ENCODE results near the gene KRT81. TPM values are rescaled to one million over a fixed set of nuclear protein-coding genes. Genes with fewer than 3 reads are reported as not detected.

Gene KRT81
- total and polyA plus RNA-seq, 2 donors (not counting 1 experiment from before 2014, with no cell fraction given) = not detected

- no peaks in the 10 kb centered on the region for H4K20me1 ChIP-seq (ENCODE audit: control insufficient read depth, extremely low read depth, insufficient read depth, low read length)
- no peak for TF ChIP-seq EZH2 (IDR thresholded peaks at IDR 0.05; ENCODE audit: low read length, missing control alignments)
- TF ChIP-seq CTCF (conservative IDR thresholded peaks at IDR 0.05 in 1 of 2, IDR thresholded peaks at IDR 0.05 in 1 of 2; ENCODE audit: low read depth in 1 of 2, low read length in 2 of 2) = no peak
- H3K27me3 ChIP-seq (ENCODE audit: control insufficient read depth, insufficient read depth, low read length) = peaks cover 3% of the 10 kb centered on the region
- H3K9ac ChIP-seq (ENCODE audit: insufficient read depth, low read length) = no peak overlapping the region
- no peak overlapping the region for H2AFZ ChIP-seq (ENCODE audit: low read length)
- H3K9me3 ChIP-seq (ENCODE audit: control insufficient read depth, insufficient read depth, low read depth, low read length) = no peaks in the 10 kb centered on the region
- H3K79me2 ChIP-seq (ENCODE audit: control insufficient read depth, insufficient read depth, low read length) = no peaks in the 10 kb centered on the region
- no peak overlapping the region for H3K4me2 ChIP-seq (ENCODE audit: extremely low read depth, insufficient read depth, low read length)
- no peak overlapping the region for H3K4me3 ChIP-seq (replicated peaks in 1 of 4; ENCODE audit: control extremely low read depth in 1 of 4, insufficient read depth in 1 of 4, low read depth in 3 of 4, low read length in 4 of 4)
- H3K4me1 ChIP-seq (ENCODE audit: control insufficient read depth, extremely low read depth, insufficient read depth, low read length) = peaks cover 13% of the 10 kb centered on the region
- no peak overlapping the region for H3K27ac ChIP-seq (ENCODE audit: insufficient read depth, low read length)
- H3K36me3 ChIP-seq (ENCODE audit: control insufficient read depth, insufficient read depth, low read length) = no peaks in the 10 kb centered on the region
- peak in 1 of 2 donors; percentile 37 for DNase-seq (ENCODE audit: low read depth in 2 of 2)
These were observed 44.4 kb downstream of the KRT81 start for GRCh38 chr12:52246720-52247621.

GRCh38 chr12:52245962-52246569 is 45.3 kb downstream of the KRT81 start:
- Histone ChIP-seq H3K36me3 (ENCODE audit: control insufficient read depth, insufficient read depth, low read length) (no peaks in the 10 kb centered on the region), H4K20me1 (ENCODE audit: control insufficient read depth, extremely low read depth, insufficient read depth, low read length) (no peaks in the 10 kb centered on the region), H3K4me3 (replicated peaks in 1 of 4; ENCODE audit: control extremely low read depth in 1 of 4, insufficient read depth in 1 of 4, low read depth in 3 of 4, low read length in 4 of 4) (no peak overlapping the region), H3K4me1 (ENCODE audit: control insufficient read depth, extremely low read depth, insufficient read depth, low read length) (peaks cover 13% of the 10 kb centered on the region), H3K27ac (ENCODE audit: insufficient read depth, low read length) (no peak overlapping the region), H3K4me2 (ENCODE audit: extremely low read depth, insufficient read depth, low read length) (no peak overlapping the region), H2AFZ (ENCODE audit: low read length) (no peak overlapping the region), H3K9me3 (ENCODE audit: control insufficient read depth, insufficient read depth, low read depth, low read length) (no peaks in the 10 kb centered on the region), H3K79me2 (ENCODE audit: control insufficient read depth, insufficient read depth, low read length) (no peaks in the 10 kb centered on the region), H3K9ac (ENCODE audit: insufficient read depth, low read length) (no peak overlapping the region), H3K27me3 (ENCODE audit: control insufficient read depth, insufficient read depth, low read length) (peaks cover 3% of the 10 kb centered on the region)
- TF ChIP-seq EZH2 (IDR thresholded peaks at IDR 0.05; ENCODE audit: low read length, missing control alignments) (no peak), CTCF (conservative IDR thresholded peaks at IDR 0.05 in 1 of 2, IDR thresholded peaks at IDR 0.05 in 1 of 2; ENCODE audit: low read depth in 1 of 2, low read length in 2 of 2) (no peak)
- DNase-seq (ENCODE audit: low read depth in 2 of 2) = no peak

- Histone ChIP-seq H3K36me3 (ENCODE audit: control insufficient read depth, insufficient read depth, low read length) (no peaks in the 10 kb centered on the region), H3K9me3 (ENCODE audit: control insufficient read depth, insufficient read depth, low read depth, low read length) (no peaks in the 10 kb centered on the region), H4K20me1 (ENCODE audit: control insufficient read depth, extremely low read depth, insufficient read depth, low read length) (no peaks in the 10 kb centered on the region), H3K9ac (ENCODE audit: insufficient read depth, low read length) (no peak overlapping the region), H3K79me2 (ENCODE audit: control insufficient read depth, insufficient read depth, low read length) (no peaks in the 10 kb centered on the region), H2AFZ (ENCODE audit: low read length) (no peak overlapping the region), H3K4me2 (ENCODE audit: extremely low read depth, insufficient read depth, low read length) (no peak overlapping the region), H3K4me1 (ENCODE audit: control insufficient read depth, extremely low read depth, insufficient read depth, low read length) (peaks cover 13% of the 10 kb centered on the region), H3K4me3 (replicated peaks in 1 of 4; ENCODE audit: control extremely low read depth in 1 of 4, insufficient read depth in 1 of 4, low read depth in 3 of 4, low read length in 4 of 4) (no peak overlapping the region), H3K27ac (ENCODE audit: insufficient read depth, low read length) (no peak overlapping the region), H3K27me3 (ENCODE audit: control insufficient read depth, insufficient read depth, low read length) (no peaks in the 10 kb centered on the region)
- no peak for TF ChIP-seq EZH2 (IDR thresholded peaks at IDR 0.05; ENCODE audit: low read length, missing control alignments)
- DNase-seq (ENCODE audit: low read depth in 2 of 2) = no peak
These were observed 45.9 kb downstream of the KRT81 start for GRCh38 chr12:52245259-52245961.
